Measurements from ENCODE around the gene LSM8. TPM values are rescaled to one million over a fixed set of nuclear protein-coding genes. Genes with fewer than 3 reads are reported as not detected.

LSM8 gene
- polyA plus RNA-seq, 1 donor (not counting 4 experiments of a cell fraction or from before 2014, with no cell fraction given), result 50.2 TPM

- Histone ChIP-seq H3K9me1 (ENCODE audit: control insufficient read depth, extremely low read depth, insufficient read depth, low read length) (no peaks in the 10 kb centered on the region), H3K4me3 (ENCODE audit: control insufficient read depth in 2 of 3, extremely low read depth in 1 of 3, insufficient read depth in 2 of 3, low read depth in 1 of 3, low read length in 3 of 3) (no peak overlapping the region), H2AFZ (ENCODE audit: control insufficient read depth, low read length) (no peak overlapping the region), H3K4me2 (ENCODE audit: control insufficient read depth, extremely low read depth, insufficient read depth, low read depth, low read length) (no peak overlapping the region), H3K27ac (ENCODE audit: control insufficient read depth, insufficient read depth, low read length) (no peak overlapping the region), H3K79me2 (ENCODE audit: control insufficient read depth, insufficient read depth, low read length) (no peaks in the 10 kb centered on the region), H4K20me1 (ENCODE audit: control insufficient read depth, extremely low read depth, insufficient read depth, low read length) (no peaks in the 10 kb centered on the region), H3K27me3 (ENCODE audit: control insufficient read depth, extremely low read depth, insufficient read depth, low read length) (no peaks in the 10 kb centered on the region), H3K36me3 (ENCODE audit: control insufficient read depth in 2 of 2, extremely low read depth in 1 of 2, insufficient read depth in 2 of 2, low read length in 2 of 2) (no peaks in the 10 kb centered on the region), H3K9ac (ENCODE audit: control insufficient read depth, extremely low read depth, insufficient read depth, low read length) (no peak overlapping the region), H3K9me3 (ENCODE audit: control insufficient read depth, low read depth, low read length) (no peaks in the 10 kb centered on the region), H3K4me1 (ENCODE audit: control insufficient read depth, extremely low read depth, insufficient read depth, low read length) (no peaks in the 10 kb centered on the region)
- dilution Hi-C loops (cut with MboI; ENCODE audit: extremely low pct_ligation_motif_present, low sequenced_read_pairs), result no loop called here
- TF ChIP-seq CTCF (optimal IDR thresholded peaks at IDR 0.05 in 1 of 3, IDR thresholded peaks at IDR 0.05 in 1 of 3, conservative IDR thresholded peaks at IDR 0.05 in 1 of 3; ENCODE audit: extremely low read depth in 1 of 3, insufficient read depth in 2 of 3, low read length in 3 of 3) (no peak), EZH2 (IDR thresholded peaks at IDR 0.05; ENCODE audit: low read length) (no peak)
- no peak for FAIRE-seq
- no peak for DNase-seq (ENCODE audit: low read depth, low spot score)
Measured at GRCh38 chr7:118148930-118149329, 35.0 kb upstream of the LSM8 start.

GRCh38 chr7:118149394-118149793 is 34.6 kb upstream of the LSM8 start:
- H3K27me3 ChIP-seq (ENCODE audit: control insufficient read depth, extremely low read depth, insufficient read depth, low read length), result no peaks in the 10 kb centered on the region
- no peak for DNase-seq (ENCODE audit: low read depth, low spot score)
- H3K9me1 ChIP-seq (ENCODE audit: control insufficient read depth, extremely low read depth, insufficient read depth, low read length), result no peaks in the 10 kb centered on the region
- H3K79me2 ChIP-seq (ENCODE audit: control insufficient read depth, insufficient read depth, low read length), result no peaks in the 10 kb centered on the region
- no peaks in the 10 kb centered on the region for H3K9me3 ChIP-seq (ENCODE audit: control insufficient read depth, low read depth, low read length)
- no peak for FAIRE-seq
- H3K4me3 ChIP-seq (ENCODE audit: control insufficient read depth in 2 of 3, extremely low read depth in 1 of 3, insufficient read depth in 2 of 3, low read depth in 1 of 3, low read length in 3 of 3), result no peak overlapping the region
- H3K4me2 ChIP-seq (ENCODE audit: control insufficient read depth, extremely low read depth, insufficient read depth, low read depth, low read length), result no peak overlapping the region
- no peak for TF ChIP-seq EZH2 (IDR thresholded peaks at IDR 0.05; ENCODE audit: low read length)
- TF ChIP-seq CTCF (optimal IDR thresholded peaks at IDR 0.05 in 1 of 3, IDR thresholded peaks at IDR 0.05 in 1 of 3, conservative IDR thresholded peaks at IDR 0.05 in 1 of 3; ENCODE audit: extremely low read depth in 1 of 3, insufficient read depth in 2 of 3, low read length in 3 of 3), result no peak
- dilution Hi-C loops (cut with MboI; ENCODE audit: extremely low pct_ligation_motif_present, low sequenced_read_pairs), result no loop called here
- H3K27ac ChIP-seq (ENCODE audit: control insufficient read depth, insufficient read depth, low read length), result no peak overlapping the region
- H3K36me3 ChIP-seq (ENCODE audit: control insufficient read depth in 2 of 2, extremely low read depth in 1 of 2, insufficient read depth in 2 of 2, low read length in 2 of 2), result no peaks in the 10 kb centered on the region
- H4K20me1 ChIP-seq (ENCODE audit: control insufficient read depth, extremely low read depth, insufficient read depth, low read length), result no peaks in the 10 kb centered on the region
- H2AFZ ChIP-seq (ENCODE audit: control insufficient read depth, low read length), result no peak overlapping the region
- H3K9ac ChIP-seq (ENCODE audit: control insufficient read depth, extremely low read depth, insufficient read depth, low read length), result no peak overlapping the region
- no peaks in the 10 kb centered on the region for H3K4me1 ChIP-seq (ENCODE audit: control insufficient read depth, extremely low read depth, insufficient read depth, low read length)

Data from keratinocyte (primary cell).